ENCODE results near the gene MICAL1.
A peak's percentile ranks its signal among the peaks of the same experiment; 100 is the strongest.
"Not testable (repeated sequence)": the region's sequence is repeated elsewhere in the genome, so short reads cannot be mapped to it uniquely, and the experiment has no call there.

MICAL1 gene

GRCh38 chr6:109477184-109477583 is 21.6 kb upstream of the MICAL1 start:
- DNase-seq = no peak

- DNase-seq = no peak
Observed at GRCh38 chr6:109475625-109476024, 20.1 kb upstream of the MICAL1 start.

- no peak for DNase-seq
Observed at GRCh38 chr6:109474995-109475394, 19.4 kb upstream of the MICAL1 start.

- no peak for DNase-seq
Observed at GRCh38 chr6:109473120-109473519, 17.5 kb upstream of the MICAL1 start.

GRCh38 chr6:109472132-109472995 is 16.8 kb upstream of the MICAL1 start:
- DNase-seq = no peak

GRCh38 chr6:109471105-109471810 is 15.7 kb upstream of the MICAL1 start:
- DNase-seq = no peak

GRCh38 chr6:109469591-109470189 is 14.1 kb upstream of the MICAL1 start:
- no peak for DNase-seq

GRCh38 chr6:109467696-109468095 is 12.1 kb upstream of the MICAL1 start:
- no peak for DNase-seq

GRCh38 chr6:109466212-109466923 is 10.8 kb upstream of the MICAL1 start:
- DNase-seq = no peak

- DNase-seq = peak; percentile 87 to 91
Observed at GRCh38 chr6:109465772-109466171, 10.2 kb upstream of the MICAL1 start.

- no peak for DNase-seq
Observed at GRCh38 chr6:109461733-109462526, 6.4 kb upstream of the MICAL1 start.

GRCh38 chr6:109461205-109461604 is 5.6 kb upstream of the MICAL1 start:
- DNase-seq = not testable (repeated sequence)

GRCh38 chr6:109460161-109460829 is 4.7 kb upstream of the MICAL1 start:
- DNase-seq = no peak

- peak in 1 of 2 experiments; percentile 43 for DNase-seq
Observed at GRCh38 chr6:109458774-109459531, 3.4 kb upstream of the MICAL1 start.

- no peak for DNase-seq
Observed at GRCh38 chr6:109457562-109457996, 2.0 kb upstream of the MICAL1 start.

- DNase-seq = no peak
Observed at GRCh38 chr6:109456710-109457561, 1.4 kb upstream of the MICAL1 start.

GRCh38 chr6:109456111-109456583 is 575 bp upstream of the MICAL1 start:
- DNase-seq = peak in 1 of 2 experiments; percentile 34

- peak in 1 of 2 experiments; percentile 72 for DNase-seq
Observed at GRCh38 chr6:109454496-109455436, 806 bp downstream of the MICAL1 start.
